GM18498 (cell line): ENCODE measurements around the gene PPP1R14C.

Source experiments
- ATAC-seq: cut with Tn5 transposase; IDR thresholded peaks from one replicate; pipeline ENCODE4 v1.9.1; 2021; ENCODE audit warnings: mild to moderate bottlenecking, moderate library complexity; ENCODE audit not compliant: unreplicated experiment

Gene PPP1R14C

GRCh38 chr6:150267686-150268561 is 125.1 kb downstream of the PPP1R14C start:
- no peak for ATAC-seq

DNA sequence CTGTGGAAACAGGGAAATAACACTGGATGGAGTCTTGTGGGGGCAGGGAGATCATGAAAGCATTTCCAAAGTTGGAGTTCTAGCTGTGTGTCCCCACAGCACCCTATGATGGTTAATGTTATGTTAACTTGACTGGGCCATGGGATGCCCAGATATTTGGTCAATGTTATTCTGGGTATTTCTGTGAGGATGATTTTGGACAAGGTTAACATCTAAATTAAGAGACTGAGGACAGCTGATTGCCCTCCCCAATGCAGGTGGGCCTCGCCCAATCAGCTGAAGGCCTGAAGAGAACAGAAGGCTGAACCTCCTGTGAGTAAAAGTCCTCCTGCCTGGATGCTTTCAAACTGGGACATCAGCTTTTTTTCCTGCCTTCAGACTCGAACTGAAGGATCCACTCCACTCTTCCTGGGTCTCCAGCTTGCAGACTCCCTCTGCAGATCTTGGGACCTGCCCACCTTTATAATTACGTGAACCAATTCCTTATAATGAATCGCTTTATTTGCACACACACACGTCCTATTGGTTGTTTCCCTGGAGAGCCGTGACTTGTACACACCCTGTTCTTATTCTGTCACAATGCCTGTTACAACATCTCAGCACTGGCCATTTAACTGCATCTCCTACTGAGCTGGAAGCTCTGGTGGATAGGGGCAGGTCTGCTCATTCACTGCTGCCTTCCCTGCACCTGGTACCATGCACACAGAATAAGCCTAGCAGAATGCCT is 126.4 kb downstream of the PPP1R14C start:
- no peak for ATAC-seq

DNA sequence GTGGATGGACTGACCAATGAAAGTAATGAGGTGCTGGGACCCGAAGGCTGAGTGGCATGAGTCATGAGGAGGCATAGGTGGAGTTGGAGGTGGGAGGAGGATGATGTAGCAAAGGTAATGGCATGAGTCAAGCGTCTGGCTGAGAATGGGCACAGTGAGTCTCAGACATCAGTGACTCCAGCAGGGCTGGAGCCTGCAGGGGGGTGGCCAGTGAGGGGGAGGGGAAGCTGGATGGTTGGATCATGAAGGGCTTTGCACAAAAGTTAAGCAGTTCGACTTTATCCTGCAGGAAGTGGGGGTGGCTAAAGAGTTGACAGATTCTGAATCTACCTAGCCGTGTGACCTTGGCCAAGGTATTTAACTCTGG is 127.0 kb downstream of the PPP1R14C start:
- no peak for ATAC-seq

- no peak for ATAC-seq
These were observed 127.6 kb downstream of the PPP1R14C start for GRCh38 chr6:150270330-150271052.

- ATAC-seq: no peak
These were observed 128.3 kb downstream of the PPP1R14C start for GRCh38 chr6:150271172-150271500.

DNA sequence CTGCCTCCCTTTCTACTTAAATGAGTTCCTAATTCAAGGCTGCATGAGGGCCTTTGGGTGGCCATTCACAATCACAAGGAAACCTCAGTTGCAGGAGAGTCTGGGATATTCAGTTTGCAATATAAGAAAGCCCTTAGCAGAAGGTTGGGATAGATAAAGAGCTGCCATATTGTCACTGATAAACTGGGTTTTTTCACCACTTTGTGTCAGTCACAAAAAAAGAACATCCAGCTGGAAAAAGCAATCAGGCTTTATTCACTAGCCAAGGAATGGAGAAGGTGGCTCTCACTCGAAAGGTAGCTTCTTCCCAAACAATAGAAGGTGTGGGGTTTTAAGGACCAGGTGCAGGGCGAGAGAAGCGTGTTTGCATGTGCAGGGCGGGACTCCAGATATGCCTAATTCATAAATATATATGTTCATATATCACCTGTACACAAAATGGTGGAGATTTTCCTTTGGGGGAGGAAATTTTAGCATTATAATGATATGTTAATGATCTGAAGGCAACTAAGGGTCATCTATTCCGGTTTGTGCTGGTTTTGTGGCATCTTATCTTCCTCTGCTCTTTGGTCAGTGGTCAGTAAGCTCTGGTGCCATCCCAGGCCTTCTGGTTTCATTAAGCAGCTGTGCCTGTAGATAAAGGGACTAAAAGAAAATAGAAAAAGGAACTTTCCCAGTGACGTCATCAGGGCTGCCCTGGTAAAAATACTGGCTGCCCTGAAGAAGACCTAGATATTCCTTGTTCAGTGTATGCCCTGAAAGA is 128.8 kb downstream of the PPP1R14C start:
- no peak for ATAC-seq

DNA sequence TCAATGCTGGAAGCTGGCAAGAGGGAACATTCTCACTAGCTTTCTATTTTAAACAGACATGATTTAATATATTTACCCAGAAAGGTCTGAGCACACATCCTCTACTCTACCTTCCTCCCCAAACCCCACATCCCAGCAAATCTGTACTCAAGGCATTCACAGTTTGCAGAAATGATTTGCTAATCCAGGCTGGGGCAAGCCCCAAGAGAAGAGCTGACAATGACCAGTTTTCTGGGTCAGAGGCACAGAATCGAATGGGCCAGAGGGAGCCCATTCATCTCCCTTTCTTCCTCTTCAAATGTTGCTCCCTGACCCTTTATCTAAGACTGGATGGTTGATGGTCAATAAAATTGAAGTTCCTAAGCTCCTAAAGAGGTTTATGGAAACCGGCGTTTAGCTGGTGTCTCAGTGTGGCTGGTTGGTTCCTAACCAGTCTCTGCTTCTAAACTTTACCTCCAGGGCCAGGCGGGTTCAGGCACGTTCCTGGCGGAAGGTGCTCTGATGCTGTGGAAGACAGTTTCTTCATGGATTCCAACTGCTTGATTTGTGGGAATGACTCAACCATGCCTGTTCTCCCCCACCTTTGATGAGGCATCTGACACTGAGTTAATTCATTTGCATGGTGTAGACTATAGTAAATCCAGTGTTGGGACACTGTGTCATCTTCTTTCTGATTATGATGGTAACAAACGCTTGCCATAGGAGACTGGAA is 129.6 kb downstream of the PPP1R14C start:
- ATAC-seq: no peak

DNA sequence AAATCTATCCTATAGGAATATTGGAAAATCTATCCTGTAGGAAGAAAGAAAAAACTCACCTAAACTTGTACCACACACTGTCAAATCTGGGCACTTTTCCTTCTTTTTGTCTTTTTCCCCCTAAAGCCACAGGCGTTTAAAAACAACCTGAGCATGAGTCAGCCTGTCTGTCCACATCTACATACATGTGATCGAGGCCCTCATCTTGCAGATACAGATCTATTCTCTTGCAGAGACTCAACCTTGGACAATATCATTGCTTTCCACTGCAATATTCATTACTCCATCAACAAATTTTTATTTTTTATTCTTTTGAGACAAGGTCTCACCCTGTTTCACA is 130.1 kb downstream of the PPP1R14C start:
- no peak for ATAC-seq

DNA sequence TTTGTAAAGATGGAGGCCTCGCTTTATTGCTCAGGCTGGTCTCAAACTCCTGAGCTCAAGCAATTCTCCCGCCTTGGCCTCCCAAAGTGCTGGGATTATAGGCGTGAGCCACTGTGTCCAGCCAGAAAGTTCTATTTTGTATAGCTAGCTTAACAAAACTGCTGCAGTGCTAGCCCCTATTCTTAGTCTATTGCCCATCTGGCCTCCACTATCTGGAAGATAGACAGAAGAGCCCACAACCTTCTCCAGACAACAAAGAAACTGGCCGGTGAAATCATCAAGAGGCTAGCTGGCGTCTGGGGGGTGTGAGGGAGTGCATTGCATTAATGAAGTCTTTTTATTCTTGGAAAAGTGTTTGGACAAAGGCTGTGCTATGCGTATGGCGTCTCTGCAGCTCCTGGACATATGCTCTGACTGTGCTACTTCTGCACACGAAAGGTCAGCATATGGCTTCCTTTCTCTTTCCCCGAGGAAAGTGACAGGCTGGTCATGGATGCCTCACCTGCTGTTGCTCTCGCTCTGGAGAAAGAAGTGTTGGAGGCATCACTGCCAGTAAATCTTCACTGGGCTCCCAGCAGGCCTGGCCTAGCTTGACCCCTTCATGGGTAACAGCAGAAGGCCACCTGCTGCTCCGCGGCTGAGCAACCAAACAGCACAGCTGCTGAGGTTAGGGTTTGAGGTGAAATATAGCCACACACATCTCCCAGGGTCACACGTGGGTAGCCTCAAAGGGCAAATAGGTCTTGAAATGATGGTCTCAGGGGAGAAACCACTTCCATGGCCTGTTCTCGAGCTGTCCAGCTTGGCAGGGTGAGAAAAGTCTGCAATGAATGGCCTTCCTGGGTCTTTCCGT is 130.8 kb downstream of the PPP1R14C start:
- ATAC-seq: no peak

DNA sequence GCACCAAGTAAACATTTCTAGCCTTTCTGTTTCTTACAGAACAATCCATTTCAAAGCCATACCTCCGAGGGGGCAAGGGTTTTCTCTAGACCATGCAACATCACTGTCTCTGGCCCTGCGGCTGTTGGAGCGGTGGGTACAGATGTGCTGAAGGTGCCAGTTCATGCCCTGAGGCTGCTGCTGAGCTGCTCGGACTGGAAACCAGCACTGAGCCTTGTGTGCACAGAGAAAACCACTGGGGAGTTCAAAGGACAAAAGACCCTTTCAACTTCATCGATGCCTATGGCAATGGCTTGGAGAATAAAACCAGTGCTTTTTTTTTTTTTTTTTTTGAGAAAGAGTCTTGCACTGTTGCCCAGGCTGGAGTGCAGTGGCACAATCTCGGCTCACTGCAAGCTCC is 132.6 kb downstream of the PPP1R14C start:
- ATAC-seq: no peak

DNA sequence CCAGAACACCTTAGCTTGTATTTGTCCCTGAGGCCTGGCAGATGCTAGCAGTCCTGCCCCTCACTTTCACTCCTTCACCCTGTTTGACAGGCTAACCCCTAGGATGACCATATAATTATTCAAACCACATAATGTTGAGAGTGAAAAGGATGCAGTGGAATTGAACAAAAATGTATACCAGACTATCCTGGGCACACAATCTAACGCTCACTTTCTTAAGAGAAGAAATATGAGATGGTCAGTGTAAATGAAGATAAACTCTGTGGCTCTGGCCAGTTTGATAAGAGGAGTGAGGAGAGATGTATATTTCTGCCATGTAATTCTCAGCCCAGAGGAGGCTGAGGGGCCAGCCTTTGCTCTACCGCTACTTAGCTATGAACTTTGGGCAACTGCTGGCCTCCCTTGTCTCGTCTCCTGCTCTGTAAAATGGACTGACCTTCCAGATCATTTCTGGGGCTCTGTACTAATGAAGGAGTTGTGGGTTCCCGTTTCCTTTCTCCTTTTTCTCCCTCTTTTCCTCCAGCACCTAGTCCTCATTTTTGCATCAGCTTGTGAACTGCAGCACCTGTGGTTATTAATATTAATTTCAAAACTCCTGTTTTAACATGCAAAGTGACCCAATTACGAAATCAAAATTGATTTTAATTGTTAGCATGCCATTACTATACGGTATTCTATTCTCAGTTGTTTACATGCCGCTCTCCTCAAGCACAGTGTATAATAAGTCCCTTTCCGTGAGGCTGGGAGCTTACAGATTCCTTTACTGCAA is 133.5 kb downstream of the PPP1R14C start:
- no peak for ATAC-seq

GRCh38 chr6:150276937-150277742 is 134.3 kb downstream of the PPP1R14C start:
- no peak for ATAC-seq

- ATAC-seq: no peak
These were observed 136.7 kb downstream of the PPP1R14C start for GRCh38 chr6:150279533-150279932.

- no peak for ATAC-seq
These were observed 137.9 kb downstream of the PPP1R14C start for GRCh38 chr6:150280703-150281102.

GRCh38 chr6:150281767-150282166 is 138.9 kb downstream of the PPP1R14C start:
- no peak for ATAC-seq

DNA sequence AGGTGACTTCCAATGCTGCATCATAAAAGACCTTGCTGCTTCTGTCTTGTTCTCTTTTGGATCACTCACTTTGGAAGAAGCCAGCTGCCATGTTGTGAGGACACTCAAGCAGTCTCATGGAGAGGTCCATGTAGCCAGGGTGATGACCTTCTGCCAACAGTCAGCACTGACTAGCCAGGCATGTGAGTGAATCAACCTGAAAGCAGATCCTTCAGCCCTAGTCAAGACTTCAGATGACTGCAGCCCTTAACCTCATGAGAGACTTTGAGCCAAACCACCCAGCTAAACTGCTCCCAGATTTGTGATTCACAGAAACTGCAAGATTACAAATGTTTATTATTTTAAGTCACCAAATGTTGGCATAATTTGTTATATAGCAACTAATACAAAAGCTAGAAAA is 140.0 kb downstream of the PPP1R14C start:
- ATAC-seq: no peak

- no peak for ATAC-seq
These were observed 143.6 kb downstream of the PPP1R14C start for GRCh38 chr6:150286460-150286859.

GRCh38 chr6:150286912-150287311 is 144.1 kb downstream of the PPP1R14C start:
- no peak for ATAC-seq
